ENCODE results near the gene IGF2.

The IGF2 gene

GRCh38 chr11:2153581-2154194, 14.5 kb upstream of the IGF2 start:
- DNase-seq: no peak

GRCh38 chr11:2151500-2152257, 12.5 kb upstream of the IGF2 start:
- peak; percentile 31 to 46 for DNase-seq

- no peak for DNase-seq
Measured at GRCh38 chr11:2149864-2150847, 11.0 kb upstream of the IGF2 start.

GRCh38 chr11:2149460-2149859, 10.3 kb upstream of the IGF2 start:
- DNase-seq: no peak

- DNase-seq: no peak
Measured at GRCh38 chr11:2148595-2148994, 9.4 kb upstream of the IGF2 start.

- no peak for DNase-seq
Measured at GRCh38 chr11:2147391-2147790, 8.2 kb upstream of the IGF2 start.

GRCh38 chr11:2146051-2146450, 6.9 kb upstream of the IGF2 start:
- no peak for DNase-seq

GRCh38 chr11:2144544-2145248, 5.5 kb upstream of the IGF2 start:
- DNase-seq: no peak

- no peak for DNase-seq
Measured at GRCh38 chr11:2143799-2144543, 4.8 kb upstream of the IGF2 start.

GRCh38 chr11:2143477-2143798, 4.2 kb upstream of the IGF2 start:
- no peak for DNase-seq

GRCh38 chr11:2142762-2143202, 3.6 kb upstream of the IGF2 start:
- DNase-seq: no peak

GRCh38 chr11:2142300-2142759, 3.1 kb upstream of the IGF2 start:
- no peak for DNase-seq

- DNase-seq: no peak
Measured at GRCh38 chr11:2140411-2141400, 1.5 kb upstream of the IGF2 start.

- no peak for DNase-seq
Measured at GRCh38 chr11:2139621-2140337, 590 bp upstream of the IGF2 start.

- DNase-seq: no peak
Measured at GRCh38 chr11:2138431-2139122, 612 bp downstream of the IGF2 start.

- DNase-seq: no peak
Measured at GRCh38 chr11:2138068-2138430, 1.1 kb downstream of the IGF2 start.

- DNase-seq: no peak
Measured at GRCh38 chr11:2137202-2138067, 1.8 kb downstream of the IGF2 start.

- DNase-seq: no peak
Measured at GRCh38 chr11:2136952-2137201, 2.3 kb downstream of the IGF2 start.

Data from NCI-H187 (cell line).